Head of caudate nucleus (tissue), 42 donors: ENCODE results near the gene CCDC81.
"Not testable (repeated sequence)": the region's sequence is repeated elsewhere in the genome, so short reads cannot be mapped to it uniquely, and the experiment has no call there.

Source experiments
- DNase-seq, 42 donors: peaks; one replicate each; pipeline versions ENCODE4 v3.0.0 to v3.0.0-alpha.2; 2020 to 2021; ENCODE audit warnings: mixed read lengths in 7 of 42
- intact Hi-C: fragments of 100-400 bp; cut with DNase I; formaldehyde crosslinking; loops from one replicate; pipeline ENCODE4 v1.15.0; 2022

CCDC81 gene

GRCh38 chr11:86427441-86427840, 52.8 kb downstream of the CCDC81 start:
- no peak for DNase-seq
- intact Hi-C loops: no loop called here

GRCh38 chr11:86431258-86431657, 56.6 kb downstream of the CCDC81 start:
- no peak for DNase-seq
- intact Hi-C loops: no loop called here

- intact Hi-C loops, DNase-seq: not testable (repeated sequence)
These were observed 58.8 kb downstream of the CCDC81 start for GRCh38 chr11:86433361-86434095.

- intact Hi-C loops: no loop called here
- no peak for DNase-seq
These were observed 61.0 kb downstream of the CCDC81 start for GRCh38 chr11:86435711-86436110.

- no peak for DNase-seq
- intact Hi-C loops: no loop called here
These were observed 64.0 kb downstream of the CCDC81 start for GRCh38 chr11:86438685-86439084.

- intact Hi-C loops: no loop called here
- no peak for DNase-seq
These were observed 65.6 kb downstream of the CCDC81 start for GRCh38 chr11:86440305-86440716.

GRCh38 chr11:86440843-86441242, 66.2 kb downstream of the CCDC81 start:
- DNase-seq: no peak
- intact Hi-C loops: no loop called here

- DNase-seq: no peak
- intact Hi-C loops: no loop called here
These were observed 67.7 kb downstream of the CCDC81 start for GRCh38 chr11:86442420-86442819.

- intact Hi-C loops: no loop called here
- DNase-seq: no peak
These were observed 68.1 kb downstream of the CCDC81 start for GRCh38 chr11:86442827-86443226.

GRCh38 chr11:86443415-86443814, 68.7 kb downstream of the CCDC81 start:
- no peak for DNase-seq
- intact Hi-C loops: no loop called here

GRCh38 chr11:86444981-86445380, 70.3 kb downstream of the CCDC81 start:
- intact Hi-C loops: no loop called here

GRCh38 chr11:86446163-86446923, 71.7 kb downstream of the CCDC81 start:
- DNase-seq: no peak
- intact Hi-C loops: no loop called here

More at GRCh38 chr11:86444981-86445380, 70.3 kb downstream of the CCDC81 start:
- no peak for DNase-seq

- no peak for DNase-seq
- intact Hi-C loops: no loop called here
These were observed 72.2 kb downstream of the CCDC81 start for GRCh38 chr11:86446924-86447285.

GRCh38 chr11:86447763-86448480, 73.2 kb downstream of the CCDC81 start:
- intact Hi-C loops: no loop called here

GRCh38 chr11:86449993-86450629, 75.4 kb downstream of the CCDC81 start:
- DNase-seq: no peak
- intact Hi-C loops: no loop called here

More at GRCh38 chr11:86447763-86448480, 73.2 kb downstream of the CCDC81 start:
- no peak for DNase-seq

GRCh38 chr11:86453290-86454030, 78.8 kb downstream of the CCDC81 start:
- intact Hi-C loops: no loop called here
- peak in 33 of 42 donors; percentile 16 to 91 (median 59) for DNase-seq

- intact Hi-C loops: loop anchor here (2.0 kb wide), 1 partner anchor 362 kb away; no protein-coding TSS in a partner anchor
- peak; percentile 64 to 95 (median 88) for DNase-seq
These were observed 81.6 kb downstream of the CCDC81 start for GRCh38 chr11:86456075-86456939.
